ENCODE results near the gene DDI1.

- TF ChIP-seq CTCF (IDR thresholded peaks at IDR 0.05) = no peak
- no peak for TF ChIP-seq POLR2A (IDR thresholded peaks at IDR 0.05)
These were observed 37.5 kb upstream of the DDI1 start for GRCh38 chr11:103998826-103999508.
